ENCODE data around the gene HNRNPD. TPM values are rescaled to one million over a fixed set of nuclear protein-coding genes. Genes with fewer than 3 reads are reported as not detected.
"Not testable (repeated sequence)": the region's sequence is repeated elsewhere in the genome, so short reads cannot be mapped to it uniquely, and the experiment has no call there.

Gene HNRNPD
- total RNA-seq, 2 experiments from 2014 or later, result 384 to 403 TPM

GRCh38 chr4:82367438-82368097, 6.2 kb downstream of the HNRNPD start:
- Mint-ChIP-seq H3K27ac (peak overlapping the region; percentile 56), H3K4me1 (ENCODE audit: low read depth) (peaks cover 68% of the 10 kb centered on the region), H3K4me3 (peak overlapping the region; percentile 31), H3K27me3 (no peaks in the 10 kb centered on the region), H3K9me3 (no peaks in the 10 kb centered on the region), H3K36me3 (ENCODE audit: low read depth) (peaks cover 85% of the 10 kb centered on the region)
- no peak for DNase-seq
- intact Hi-C loops (cut with micrococcal nuclease), result no loop called here
- ChIA-PET POLR2A (interaction anchor here (0.9 to 3.2 kb wide), 6 partner anchors 16 to 73 kb away, joined by 4 to 18 read pairs (median 4); no protein-coding TSS in a partner anchor), CTCF (interaction anchor here (3.3 kb wide), 1 partner anchor 12 kb away, joined by 15 read pairs; no protein-coding TSS in a partner anchor)
- ATAC-seq, result no peak
- TF ChIP-seq CTCF (IDR thresholded peaks at IDR 0.05), result no peak

GRCh38 chr4:82366431-82366830, 7.4 kb downstream of the HNRNPD start:
- H3K4me1 Mint-ChIP-seq (ENCODE audit: low read depth), result peaks cover 78% of the 10 kb centered on the region
- ChIA-PET CTCF (interaction anchor here (1.1 to 3.3 kb wide), 2 partner anchors 11 to 56 kb away, joined by 4 to 15 read pairs; no protein-coding TSS in a partner anchor), POLR2A (interaction anchor here (0.8 to 3.2 kb wide), 10 partner anchors 10 to 65 kb away, joined by 3 to 18 read pairs (median 5); no protein-coding TSS in a partner anchor)
- DNase-seq; intact Hi-C loops (cut with micrococcal nuclease); ATAC-seq; H3K9me3 Mint-ChIP-seq; H3K27me3 Mint-ChIP-seq: not testable (repeated sequence)
- H3K36me3 Mint-ChIP-seq (ENCODE audit: low read depth), result peaks cover 80% of the 10 kb centered on the region
- peak overlapping the region; percentile 21 for H3K4me3 Mint-ChIP-seq
- peak overlapping the region; percentile 64 for H3K27ac Mint-ChIP-seq

GRCh38 chr4:82363896-82364487, 9.8 kb downstream of the HNRNPD start:
- Mint-ChIP-seq H3K27me3 (no peaks in the 10 kb centered on the region), H3K27ac (peak overlapping the region; percentile 57), H3K4me3 (peak overlapping the region; percentile 38), H3K9me3 (no peaks in the 10 kb centered on the region), H3K36me3 (ENCODE audit: low read depth) (peaks cover 66% of the 10 kb centered on the region), H3K4me1 (ENCODE audit: low read depth) (peaks cover 83% of the 10 kb centered on the region)
- POLR2A ChIA-PET, result interaction anchor here (0.6 to 1.7 kb wide), 5 partner anchors 9 to 854 kb away, joined by 3 to 6 read pairs (median 3); no protein-coding TSS in a partner anchor
- CTCF ChIA-PET, result interaction anchor here (1.2 kb wide), 1 partner anchor 10 kb away, joined by 4 read pairs; no protein-coding TSS in a partner anchor
- ATAC-seq, result no peak
- DNase-seq, result no peak
- intact Hi-C loops (cut with micrococcal nuclease), result no loop called here
- TF ChIP-seq CTCF (IDR thresholded peaks at IDR 0.05), result no peak

GRCh38 chr4:82362565-82362964, 11.2 kb downstream of the HNRNPD start:
- intact Hi-C loops (cut with micrococcal nuclease), result no loop called here
- no peak for TF ChIP-seq CTCF (IDR thresholded peaks at IDR 0.05)
- peak overlapping the region; percentile 15 for H3K4me3 Mint-ChIP-seq
- ATAC-seq (peak; percentile 67), DNase-seq (peak; percentile 38)
- ChIA-PET CTCF (interaction anchor here (1.4 to 3.7 kb wide), 3 partner anchors 20 to 309 kb away, joined by 3 to 18 read pairs (median 5); no protein-coding TSS in a partner anchor), POLR2A (interaction anchor here (1.0 to 1.7 kb wide), 5 partner anchors 8 to 67 kb away, joined by 3 to 6 read pairs (median 4); no protein-coding TSS in a partner anchor)
- peaks cover 65% of the 10 kb centered on the region for H3K36me3 Mint-ChIP-seq (ENCODE audit: low read depth)
- no peaks in the 10 kb centered on the region for H3K9me3 Mint-ChIP-seq
- H3K27ac Mint-ChIP-seq, result peak overlapping the region; percentile 57
- no peaks in the 10 kb centered on the region for H3K27me3 Mint-ChIP-seq
- H3K4me1 Mint-ChIP-seq (ENCODE audit: low read depth), result peaks cover 83% of the 10 kb centered on the region

GRCh38 chr4:82360298-82361177, 13.3 kb downstream of the HNRNPD start:
- ATAC-seq, result peak; percentile 59
- peak; percentile 67 for TF ChIP-seq CTCF (IDR thresholded peaks at IDR 0.05)
- DNase-seq, result no peak
- Mint-ChIP-seq H3K27me3 (no peaks in the 10 kb centered on the region), H3K36me3 (ENCODE audit: low read depth) (peaks cover 68% of the 10 kb centered on the region), H3K9me3 (no peaks in the 10 kb centered on the region), H3K27ac (peak overlapping the region; percentile 77), H3K4me3 (no peak overlapping the region), H3K4me1 (ENCODE audit: low read depth) (peaks cover 82% of the 10 kb centered on the region)
- CTCF ChIA-PET, result interaction anchor here (0.6 to 3.7 kb wide), 20 partner anchors 9 to 453 kb away, joined by 3 to 25 read pairs (median 4); partner anchors contain the start of gene HNRNPD
- intact Hi-C loops (cut with micrococcal nuclease), result no loop called here
- POLR2A ChIA-PET, result interaction anchor here (0.7 to 2.6 kb wide), 7 partner anchors 9 to 68 kb away, joined by 3 to 8 read pairs (median 7); partner anchors contain the start of gene HNRNPD

Data from activated CD8-positive, alpha-beta T cell treated with anti-CD3 and anti-CD28 coated beads for 36 hours (primary cell).